Activated CD4-positive, alpha-beta T cell treated with anti-CD3 and anti-CD28 coated beads for 36 hours (primary cell): ENCODE results near the gene KIF3B. TPM values are rescaled to one million over a fixed set of nuclear protein-coding genes. Genes with fewer than 3 reads are reported as not detected.
"Not testable (repeated sequence)": the region's sequence is repeated elsewhere in the genome, so short reads cannot be mapped to it uniquely, and the experiment has no call there.

ENCODE experiments used
- ATAC-seq: fragments of 200-7000 bp; cut with Tn5 transposase; one replicate; pipeline ENCODE4 v1.10.0; 2021; ENCODE audit warnings: mild to moderate bottlenecking, moderate library complexity
- CTCF ChIA-PET: fragments of 350-600 bp; sonication (Branson Sonifier 250); formaldehyde crosslinking; loops from one replicate; lab custom pipeline; 2021; ENCODE audit warnings: antibody characterized with exemption; lab: Charles Lee
- POLR2A ChIA-PET: fragments of 350-600 bp; sonication (Branson Sonifier 250); formaldehyde crosslinking; loops from one replicate; lab custom pipeline; 2021; ENCODE audit warnings: antibody characterized with exemption, inconsistent platforms; lab: Charles Lee
- DNase-seq: peaks from one replicate; pipeline ENCODE4 v3.0.0-alpha.2; 2020
- H3K27ac Mint-ChIP-seq: one replicate; pipeline ENCODE4 v1.8.0; 2021; ENCODE audit warnings: mixed read lengths
- H3K27me3 Mint-ChIP-seq: one replicate; pipeline ENCODE4 v1.8.0; 2021; ENCODE audit warnings: mixed read lengths
- H3K36me3 Mint-ChIP-seq: one replicate; pipeline ENCODE4 v1.8.0; 2021; ENCODE audit warnings: low read depth, mixed read lengths
- H3K4me1 Mint-ChIP-seq: one replicate; pipeline ENCODE4 v1.8.0; 2021; ENCODE audit warnings: mixed read lengths
- H3K4me3 Mint-ChIP-seq: one replicate; pipeline ENCODE4 v1.8.0; 2021; ENCODE audit warnings: mild to moderate bottlenecking, moderate library complexity, mixed read lengths
- H3K9me3 Mint-ChIP-seq: one replicate; pipeline ENCODE4 v1.8.0; 2021; ENCODE audit warnings: low read depth, mixed read lengths
- intact Hi-C, 2 experiments: fragments of 100-400 bp; cut with DNase I in 1 of 2; cut with micrococcal nuclease in 1 of 2; formaldehyde crosslinking; loops; one replicate each; pipeline versions ENCODE4 v1.14.2 to v1.15.1; 2022 to 2024; cut with DNase I, micrococcal nuclease
- total RNA-seq, 2 experiments: library from RNA; stranded (reverse); gene quantifications; one replicate each; pipeline ENCODE4 v1.2.3, GENCODE V29; 2021

Gene KIF3B
- total RNA-seq, 2 experiments from 2014 or later, result 39.9 to 40.7 TPM

- Mint-ChIP-seq H3K9me3 (no peaks in the 10 kb centered on the region), H3K27me3 (no peaks in the 10 kb centered on the region), H3K4me1 (peaks cover 76% of the 10 kb centered on the region), H3K4me3 (peak overlapping the region; percentile 99), H3K27ac (peak overlapping the region; percentile 98), H3K36me3 (peaks cover 45% of the 10 kb centered on the region)
- CTCF ChIA-PET, result interaction anchor here (0.6 to 0.7 kb wide), 2 partner anchors 8 to 177 kb away, joined by 3 read pairs; no protein-coding TSS in a partner anchor
- DNase-seq, result no peak
- POLR2A ChIA-PET, result interaction anchor here (0.6 to 0.7 kb wide), 2 partner anchors 165 to 210 kb away, joined by 6 to 8 read pairs; no protein-coding TSS in a partner anchor
- intact Hi-C loops, result no loop called here
- ATAC-seq, result no peak
These were observed 85.5 kb downstream of the KIF3B start for GRCh38 chr20:32362901-32363364.

GRCh38 chr20:32363492-32363891 is 86.0 kb downstream of the KIF3B start:
- peak overlapping the region; percentile 99 for H3K4me3 Mint-ChIP-seq
- CTCF ChIA-PET, result interaction anchor here (0.6 to 0.7 kb wide), 3 partner anchors 8 to 176 kb away, joined by 3 read pairs; no protein-coding TSS in a partner anchor
- POLR2A ChIA-PET, result interaction anchor here (0.6 to 0.7 kb wide), 2 partner anchors 165 to 210 kb away, joined by 6 to 8 read pairs; no protein-coding TSS in a partner anchor
- peaks cover 50% of the 10 kb centered on the region for H3K36me3 Mint-ChIP-seq
- H3K27me3 Mint-ChIP-seq, result no peaks in the 10 kb centered on the region
- H3K4me1 Mint-ChIP-seq, result peaks cover 81% of the 10 kb centered on the region
- peak overlapping the region; percentile 59 for H3K27ac Mint-ChIP-seq
- DNase-seq, result no peak
- no peak for ATAC-seq
- intact Hi-C loops, result no loop called here
- no peaks in the 10 kb centered on the region for H3K9me3 Mint-ChIP-seq

GRCh38 chr20:32364554-32365208 is 87.2 kb downstream of the KIF3B start:
- intact Hi-C loops, result loop anchor here (5.0 kb wide), 1 partner anchor 32 kb away; no protein-coding TSS in a partner anchor
- no peaks in the 10 kb centered on the region for H3K9me3 Mint-ChIP-seq
- H3K4me3 Mint-ChIP-seq, result no peak overlapping the region
- H3K27me3 Mint-ChIP-seq, result no peaks in the 10 kb centered on the region
- no peak for DNase-seq
- no peak for ATAC-seq
- POLR2A ChIA-PET, result interaction anchor here (0.5 to 1.1 kb wide), 2 partner anchors 120 to 159 kb away, joined by 3 read pairs; no protein-coding TSS in a partner anchor
- H3K27ac Mint-ChIP-seq, result peak overlapping the region; percentile 65
- H3K36me3 Mint-ChIP-seq, result peaks cover 50% of the 10 kb centered on the region
- CTCF ChIA-PET, result no interaction called here
- H3K4me1 Mint-ChIP-seq, result peaks cover 85% of the 10 kb centered on the region

GRCh38 chr20:32365564-32365963 is 88.1 kb downstream of the KIF3B start:
- POLR2A ChIA-PET, result interaction anchor here (0.5 kb wide), 1 partner anchor 120 kb away, joined by 3 read pairs; no protein-coding TSS in a partner anchor
- ATAC-seq (no peak), DNase-seq (no peak)
- intact Hi-C loops, result loop anchor here (5.0 kb wide), 1 partner anchor 33 kb away; no protein-coding TSS in a partner anchor
- Mint-ChIP-seq H3K9me3 (no peaks in the 10 kb centered on the region), H3K4me1 (peaks cover 80% of the 10 kb centered on the region), H3K4me3 (no peak overlapping the region), H3K36me3 (peaks cover 48% of the 10 kb centered on the region), H3K27ac (peak overlapping the region; percentile 65), H3K27me3 (no peaks in the 10 kb centered on the region)
- CTCF ChIA-PET, result no interaction called here

GRCh38 chr20:32366380-32366779 is 88.9 kb downstream of the KIF3B start:
- Mint-ChIP-seq H3K36me3 (peaks cover 42% of the 10 kb centered on the region), H3K4me1 (peaks cover 74% of the 10 kb centered on the region), H3K27me3 (no peaks in the 10 kb centered on the region), H3K9me3 (no peaks in the 10 kb centered on the region), H3K4me3 (no peak overlapping the region), H3K27ac (peak overlapping the region; percentile 49)
- peak; percentile 60 for ATAC-seq
- CTCF ChIA-PET, result no interaction called here
- POLR2A ChIA-PET, result no interaction called here
- intact Hi-C loops, result loop anchor here (2.0 to 5.0 kb wide), 2 partner anchors 20 to 34 kb away; no protein-coding TSS in a partner anchor
- no peak for DNase-seq

GRCh38 chr20:32368323-32368722 is 90.9 kb downstream of the KIF3B start:
- ATAC-seq, result no peak
- Mint-ChIP-seq H3K4me3 (no peak overlapping the region), H3K9me3 (no peaks in the 10 kb centered on the region), H3K27me3 (no peaks in the 10 kb centered on the region), H3K27ac (peak overlapping the region; percentile 19), H3K4me1 (peaks cover 55% of the 10 kb centered on the region), H3K36me3 (peaks cover 45% of the 10 kb centered on the region)
- POLR2A ChIA-PET, result no interaction called here
- intact Hi-C loops, result loop anchor here (5.0 kb wide), 1 partner anchor 36 kb away; no protein-coding TSS in a partner anchor
- CTCF ChIA-PET, result no interaction called here
- no peak for DNase-seq

- peak; percentile 47 for ATAC-seq
- no peak for DNase-seq
- H3K27me3 Mint-ChIP-seq, result no peaks in the 10 kb centered on the region
- no peak overlapping the region for H3K4me3 Mint-ChIP-seq
- H3K36me3 Mint-ChIP-seq, result peaks cover 41% of the 10 kb centered on the region
- peaks cover 49% of the 10 kb centered on the region for H3K4me1 Mint-ChIP-seq
- intact Hi-C loops, result loop anchor here (5.0 kb wide), 1 partner anchor 37 kb away; no protein-coding TSS in a partner anchor
- ChIA-PET POLR2A (no interaction called here), CTCF (no interaction called here)
- peak overlapping the region; percentile 43 for H3K27ac Mint-ChIP-seq
- H3K9me3 Mint-ChIP-seq, result no peaks in the 10 kb centered on the region
These were observed 91.5 kb downstream of the KIF3B start for GRCh38 chr20:32368925-32369324.

- ATAC-seq (no peak), DNase-seq (no peak)
- H3K36me3 Mint-ChIP-seq, result peaks cover 45% of the 10 kb centered on the region
- no peak overlapping the region for H3K4me3 Mint-ChIP-seq
- no peaks in the 10 kb centered on the region for H3K9me3 Mint-ChIP-seq
- no peak overlapping the region for H3K27ac Mint-ChIP-seq
- H3K27me3 Mint-ChIP-seq, result no peaks in the 10 kb centered on the region
- H3K4me1 Mint-ChIP-seq, result peaks cover 34% of the 10 kb centered on the region
- ChIA-PET POLR2A (interaction anchor here (1.3 kb wide), 1 partner anchor 15 kb away, joined by 3 read pairs; no protein-coding TSS in a partner anchor), CTCF (interaction anchor here (0.6 to 0.8 kb wide), 2 partner anchors 8 to 15 kb away, joined by 3 read pairs; no protein-coding TSS in a partner anchor)
- intact Hi-C loops, result no loop called here
These were observed 93.4 kb downstream of the KIF3B start for GRCh38 chr20:32370897-32371296.

GRCh38 chr20:32378461-32378860 is 101.0 kb downstream of the KIF3B start:
- Mint-ChIP-seq H3K4me1 (peaks cover 5% of the 10 kb centered on the region), H3K27ac (peak overlapping the region; percentile 14), H3K36me3 (peaks cover 35% of the 10 kb centered on the region), H3K9me3 (no peaks in the 10 kb centered on the region), H3K4me3 (no peak overlapping the region), H3K27me3 (no peaks in the 10 kb centered on the region)
- intact Hi-C loops, result no loop called here
- ChIA-PET CTCF (interaction anchor here (0.8 to 1.4 kb wide), 2 partner anchors 11 to 13 kb away, joined by 3 to 4 read pairs; no protein-coding TSS in a partner anchor), POLR2A (interaction anchor here (0.9 kb wide), 1 partner anchor 240 kb away, joined by 4 read pairs; no protein-coding TSS in a partner anchor)
- ATAC-seq (no peak), DNase-seq (no peak)

GRCh38 chr20:32380037-32380436 is 102.6 kb downstream of the KIF3B start:
- intact Hi-C loops, H3K27me3 Mint-ChIP-seq, H3K27ac Mint-ChIP-seq, DNase-seq, ATAC-seq, POLR2A ChIA-PET, H3K9me3 Mint-ChIP-seq, H3K4me3 Mint-ChIP-seq: not testable (repeated sequence)
- peaks cover 38% of the 10 kb centered on the region for H3K36me3 Mint-ChIP-seq
- CTCF ChIA-PET, result interaction anchor here (0.7 kb wide), 1 partner anchor 13 kb away, joined by 3 read pairs; no protein-coding TSS in a partner anchor
- H3K4me1 Mint-ChIP-seq, result peaks cover 20% of the 10 kb centered on the region

GRCh38 chr20:32380745-32381144 is 103.3 kb downstream of the KIF3B start:
- intact Hi-C loops, result no loop called here
- peaks cover 27% of the 10 kb centered on the region for H3K4me1 Mint-ChIP-seq
- peak overlapping the region; percentile 8 for H3K27ac Mint-ChIP-seq
- ChIA-PET CTCF (interaction anchor here (0.9 kb wide), 1 partner anchor 63 kb away, joined by 3 read pairs; no protein-coding TSS in a partner anchor), POLR2A (interaction anchor here (0.6 kb wide), 1 partner anchor 19 kb away, joined by 10 read pairs; no protein-coding TSS in a partner anchor)
- peaks cover 40% of the 10 kb centered on the region for H3K36me3 Mint-ChIP-seq
- no peaks in the 10 kb centered on the region for H3K9me3 Mint-ChIP-seq
- no peaks in the 10 kb centered on the region for H3K27me3 Mint-ChIP-seq
- ATAC-seq, result no peak
- no peak overlapping the region for H3K4me3 Mint-ChIP-seq
- DNase-seq, result no peak
